Colonic mucosa (tissue), 4 donors: ENCODE measurements around the gene TRAPPC2. TPM values are rescaled to one million over a fixed set of nuclear protein-coding genes. Genes with fewer than 3 reads are reported as not detected.

ENCODE experiments used
- DNase-seq: peaks from one replicate; pipeline ENCODE4 v3.0.0-alpha.2; 2020
- H3K27ac ChIP-seq: fragments of 200-600 bp; one replicate; pipeline ENCODE4 v1.8.0; 2021
- H3K27me3 ChIP-seq: fragments of 200-600 bp; one replicate; pipeline ENCODE4 v1.8.0; 2021
- H3K36me3 ChIP-seq: fragments of 200-600 bp; one replicate; pipeline ENCODE4 v1.8.0; 2021
- H3K4me1 ChIP-seq: fragments of 200-600 bp; one replicate; pipeline ENCODE4 v1.8.0; 2021; ENCODE audit warnings: mild to moderate bottlenecking
- H3K4me3 ChIP-seq: fragments of 200-600 bp; one replicate; pipeline ENCODE4 v1.8.0; 2021
- H3K9ac ChIP-seq, 2 donors: one replicate each; pipeline ENCODE4 v1.7.0; 2013; ENCODE audit warnings: control low read depth in 2 of 2, low read depth in 2 of 2, low read length in 2 of 2
- H3K9me3 ChIP-seq: fragments of 200-600 bp; one replicate; pipeline ENCODE4 v1.8.0; 2021
- intact Hi-C: fragments of 100-400 bp; cut with DNase I; formaldehyde crosslinking; loops from one replicate; pipeline ENCODE4 v1.14.1; 2022
- total RNA-seq, 2 donors: library from RNA; stranded (reverse); fragmentation: NEBNext Ultra II Directional in 1 of 2; extraction: Animal tissue kit (Norgen Biotek cat#: 25700) in 1 of 2; gene quantifications; one replicate each; pipeline ENCODE4 v1.2.1, GENCODE V29; 2021
- TF ChIP-seq, protein P1 (sequence below): fragments of 200-600 bp; IDR thresholded peaks from one replicate; pipeline ENCODE4 v1.8.0; 2022; ENCODE audit warnings: antibody characterized with exemption, mild to moderate bottlenecking
- donor health status: healthy.
- donor health status: DM: no; HTN: no; CAD: no.
- donor health status: DM: no; HTN: no; CAD: no.

Gene TRAPPC2
- total RNA-seq, result 10 to 100 TPM; 20.4 to 20.9 TPM

DNA sequence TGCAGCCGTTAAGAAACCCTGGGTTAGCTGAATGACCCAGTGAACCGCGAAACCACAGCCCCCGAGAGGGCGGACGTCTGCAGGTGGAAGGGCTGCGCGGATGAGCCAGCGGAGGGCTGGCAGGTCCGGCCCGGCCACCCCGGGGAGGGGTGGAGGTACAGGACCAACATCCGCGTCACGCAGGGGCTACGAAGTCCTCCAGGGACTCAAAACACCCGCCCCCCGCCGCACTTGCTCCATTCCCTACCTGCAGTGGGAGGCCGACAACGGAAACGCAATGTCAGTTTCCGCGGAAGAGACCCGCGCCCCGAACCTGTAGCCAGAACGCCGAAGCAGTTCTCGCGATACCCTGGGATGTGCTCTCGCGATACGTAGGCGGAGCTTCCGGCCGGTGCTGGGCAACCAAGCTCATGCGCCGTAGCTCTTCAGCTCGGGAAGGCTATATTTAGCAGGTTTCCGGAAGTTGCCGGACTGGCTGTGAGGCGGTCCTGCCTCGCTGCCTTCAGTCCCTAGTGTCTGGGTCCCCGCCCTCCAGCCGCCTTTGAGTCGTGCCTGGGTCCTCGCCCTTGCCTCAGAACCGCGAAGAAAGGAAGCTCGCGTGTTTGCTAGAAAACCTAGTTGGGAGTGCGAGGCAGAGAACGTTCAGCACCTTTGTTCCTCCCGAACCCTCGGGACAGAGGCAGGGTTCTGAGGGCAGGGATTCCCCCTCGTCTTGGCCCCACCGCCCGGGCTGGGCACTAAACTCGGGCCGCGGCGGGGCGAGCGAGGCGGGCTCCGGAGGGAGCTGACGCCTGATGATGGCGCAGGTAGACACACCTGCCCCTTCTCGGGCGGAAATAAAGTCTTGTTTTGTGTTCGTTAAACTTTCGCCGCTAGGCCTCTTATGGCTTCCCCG is at the start of gene TRAPPC2, which contains the start of gene OFD1:
TSS of gene TRAPPC2 (minus strand) at position 343 of the 895 bp plus-strand sequence. CDS start 14,657 bp downstream, outside the sequence.
TSS of gene OFD1 (plus strand) at position 471 of the 895 bp plus-strand sequence. CDS start at position 795, 324 bp downstream.
- no peaks in the 10 kb centered on the region for H3K9me3 ChIP-seq
- peak within 1 kb of the TSS; percentile 86 to 92 for H3K9ac ChIP-seq
- no peaks in the 10 kb centered on the region for H3K4me1 ChIP-seq
- intact Hi-C loops, result loop anchor here (5.0 kb wide), 1 partner anchor 77 kb away; no protein-coding TSS in a partner anchor
- H3K27ac ChIP-seq, result peak within 1 kb of the TSS; percentile 95
- TF ChIP-seq, protein P1, sequence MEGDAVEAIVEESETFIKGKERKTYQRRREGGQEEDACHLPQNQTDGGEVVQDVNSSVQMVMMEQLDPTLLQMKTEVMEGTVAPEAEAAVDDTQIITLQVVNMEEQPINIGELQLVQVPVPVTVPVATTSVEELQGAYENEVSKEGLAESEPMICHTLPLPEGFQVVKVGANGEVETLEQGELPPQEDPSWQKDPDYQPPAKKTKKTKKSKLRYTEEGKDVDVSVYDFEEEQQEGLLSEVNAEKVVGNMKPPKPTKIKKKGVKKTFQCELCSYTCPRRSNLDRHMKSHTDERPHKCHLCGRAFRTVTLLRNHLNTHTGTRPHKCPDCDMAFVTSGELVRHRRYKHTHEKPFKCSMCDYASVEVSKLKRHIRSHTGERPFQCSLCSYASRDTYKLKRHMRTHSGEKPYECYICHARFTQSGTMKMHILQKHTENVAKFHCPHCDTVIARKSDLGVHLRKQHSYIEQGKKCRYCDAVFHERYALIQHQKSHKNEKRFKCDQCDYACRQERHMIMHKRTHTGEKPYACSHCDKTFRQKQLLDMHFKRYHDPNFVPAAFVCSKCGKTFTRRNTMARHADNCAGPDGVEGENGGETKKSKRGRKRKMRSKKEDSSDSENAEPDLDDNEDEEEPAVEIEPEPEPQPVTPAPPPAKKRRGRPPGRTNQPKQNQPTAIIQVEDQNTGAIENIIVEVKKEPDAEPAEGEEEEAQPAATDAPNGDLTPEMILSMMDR, result no peak
- peak within 1 kb of the TSS; percentile 53 for H3K4me3 ChIP-seq
- peak; percentile 96 for DNase-seq
- H3K27me3 ChIP-seq, result no peaks in the 10 kb centered on the region
- H3K36me3 ChIP-seq, result no peaks in the 10 kb centered on the region

DNA sequence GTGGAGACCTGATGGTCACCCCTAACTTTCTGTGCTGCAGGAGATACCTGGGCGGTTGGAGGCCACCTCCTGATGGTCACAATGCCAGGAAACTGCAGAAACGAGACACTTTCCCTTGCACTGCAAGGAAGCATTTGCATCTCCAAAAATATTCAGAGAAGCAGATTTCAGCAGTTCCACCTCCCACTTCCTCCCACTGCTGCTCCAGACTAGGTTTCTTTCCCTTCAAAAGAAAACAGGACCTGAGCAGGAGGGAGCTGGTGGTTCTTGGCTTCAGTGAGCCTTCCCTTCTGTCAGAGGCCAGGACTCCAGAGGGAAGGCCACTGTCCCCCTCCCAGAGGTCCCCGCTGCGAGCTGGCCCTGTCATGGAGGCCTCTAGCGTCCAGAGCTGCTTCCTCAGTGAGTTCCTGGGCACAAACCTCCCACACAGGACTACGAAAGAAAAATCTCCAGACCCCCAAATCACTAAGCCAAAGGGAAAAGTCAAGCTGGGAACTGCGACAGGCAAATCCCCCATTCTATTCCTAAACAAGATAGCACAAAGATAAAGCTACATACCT is 46.5 kb upstream of the TRAPPC2 start:
- Histone ChIP-seq H3K27ac (no peak overlapping the region), H3K4me3 (no peak overlapping the region), H3K9me3 (no peaks in the 10 kb centered on the region), H3K36me3 (no peaks in the 10 kb centered on the region), H3K4me1 (no peaks in the 10 kb centered on the region), H3K27me3 (no peaks in the 10 kb centered on the region), H3K9ac (no peak overlapping the region)
- DNase-seq, result no peak
- intact Hi-C loops, result no loop called here
- TF ChIP-seq, protein P1, result no peak

DNA sequence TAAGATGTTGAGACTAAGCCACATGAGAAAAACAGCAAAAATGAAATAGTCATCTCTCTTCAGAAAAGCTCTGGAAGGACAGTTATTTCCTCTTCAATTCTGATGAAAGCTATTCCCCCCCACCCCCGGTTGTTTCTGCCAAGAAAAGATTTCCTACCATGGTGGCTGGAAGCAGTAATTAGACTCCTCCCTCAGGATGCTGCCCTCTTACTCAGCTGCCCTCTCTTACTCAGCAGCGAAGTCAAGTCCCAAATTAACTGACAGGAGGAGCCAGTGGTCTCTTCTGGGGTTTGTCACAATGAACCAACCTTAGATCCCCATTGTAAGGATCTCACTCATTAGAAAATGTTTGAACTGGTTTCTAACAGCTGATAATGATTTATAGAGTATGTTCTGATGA is 44.5 kb upstream of the TRAPPC2 start:
- H3K27me3 ChIP-seq, result no peaks in the 10 kb centered on the region
- H3K9ac ChIP-seq, result no peak overlapping the region
- no peaks in the 10 kb centered on the region for H3K36me3 ChIP-seq
- intact Hi-C loops, result no loop called here
- no peaks in the 10 kb centered on the region for H3K4me1 ChIP-seq
- DNase-seq, result no peak
- TF ChIP-seq, protein P1, result no peak
- no peak overlapping the region for H3K27ac ChIP-seq
- H3K4me3 ChIP-seq, result no peak overlapping the region
- H3K9me3 ChIP-seq, result no peaks in the 10 kb centered on the region

DNA sequence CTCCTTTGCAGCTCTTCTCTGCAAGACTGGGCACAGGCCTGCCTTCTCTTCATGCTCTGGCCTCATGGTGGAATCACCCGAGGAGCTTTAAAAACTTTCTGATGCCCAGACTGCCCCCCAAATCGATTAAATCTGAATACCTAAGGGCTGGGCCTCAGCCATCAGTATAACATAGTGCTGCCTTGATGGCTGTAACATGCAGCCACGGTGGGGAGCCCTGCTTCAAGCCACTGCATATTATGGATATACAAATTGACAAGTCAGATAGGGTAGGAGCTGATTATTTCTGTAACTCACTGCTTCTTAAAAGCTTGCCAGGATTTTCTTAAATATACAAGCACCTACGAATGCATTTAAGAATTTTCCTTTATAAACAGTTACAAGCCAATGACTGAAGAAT is 42.0 kb upstream of the TRAPPC2 start:
- no peak overlapping the region for H3K4me3 ChIP-seq
- H3K9me3 ChIP-seq, result no peaks in the 10 kb centered on the region
- no peaks in the 10 kb centered on the region for H3K36me3 ChIP-seq
- no peak for DNase-seq
- H3K9ac ChIP-seq, result no peak overlapping the region
- no peaks in the 10 kb centered on the region for H3K4me1 ChIP-seq
- intact Hi-C loops, result no loop called here
- TF ChIP-seq, protein P1, result no peak
- no peak overlapping the region for H3K27ac ChIP-seq
- H3K27me3 ChIP-seq, result no peaks in the 10 kb centered on the region

DNA sequence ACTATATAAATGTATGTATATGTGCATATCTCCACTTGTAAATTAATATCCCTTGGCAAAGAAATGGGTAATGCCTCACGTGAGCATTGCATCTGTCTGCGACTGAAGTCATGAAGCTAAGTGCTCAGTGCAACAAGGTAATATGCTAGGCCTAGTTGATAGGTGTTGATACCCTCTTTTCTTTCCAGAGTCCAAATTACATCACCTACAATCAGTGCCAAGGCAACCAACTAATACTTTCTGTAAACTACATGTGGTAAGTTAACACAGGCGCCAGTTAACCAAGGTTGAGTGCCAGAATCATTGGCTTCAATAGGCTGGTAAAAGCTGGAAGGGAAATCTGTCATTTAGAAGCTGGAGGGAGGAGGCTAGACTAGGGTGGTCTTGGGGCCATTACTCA is 41.4 kb upstream of the TRAPPC2 start:
- Histone ChIP-seq H3K27ac (no peak overlapping the region), H3K4me1 (no peaks in the 10 kb centered on the region), H3K9ac (no peak overlapping the region), H3K9me3 (no peaks in the 10 kb centered on the region), H3K36me3 (no peaks in the 10 kb centered on the region), H3K27me3 (no peaks in the 10 kb centered on the region), H3K4me3 (no peak overlapping the region)
- DNase-seq, result no peak
- TF ChIP-seq, protein P1, result no peak
- intact Hi-C loops, result no loop called here
